Neural cell (in vitro differentiated cells): Measurements from ENCODE around the gene SLC18A2.

ENCODE experiments used
- CTCF ChIP-seq: fragments of 450-650 bp; IDR thresholded peaks from 2 replicates; pipeline ENCODE4 v1.5.1; 2014; ENCODE audit warnings: antibody characterized with exemption, mild to moderate bottlenecking, moderate library complexity; ENCODE audit not compliant: poor library complexity, severe bottlenecking
- EP300 ChIP-seq: fragments of 450-650 bp; conservative IDR thresholded peaks from 2 replicates; pipeline ENCODE4 v1.6.1; 2014; ENCODE audit warnings: antibody characterized with exemption, mild to moderate bottlenecking, moderate library complexity; ENCODE audit not compliant: poor library complexity, severe bottlenecking
- EZH2 ChIP-seq: fragments of 200-600, 300-800 bp; shearing (Covaris generic), sonication (generic); IDR thresholded peaks from 2 replicates; pipeline ENCODE4 v1.6.1; 2014; ENCODE audit warnings: antibody characterized with exemption, low read length, borderline replicate concordance, mild to moderate bottlenecking; ENCODE audit not compliant: insufficient read depth, poor library complexity, severe bottlenecking
- REST ChIP-seq: IDR thresholded peaks from 2 replicates; pipeline ENCODE4 v1.6.1; 2012; ENCODE audit warnings: borderline replicate concordance
- TAF1 ChIP-seq: IDR thresholded peaks from 2 replicates; pipeline ENCODE4 v1.6.1; 2012; ENCODE audit warnings: low read depth

- TF ChIP-seq TAF1, result no peak
- no peak for TF ChIP-seq CTCF
- no peak for TF ChIP-seq EZH2
- no peak for TF ChIP-seq EP300
- no peak for TF ChIP-seq REST
These were observed 43.7 kb upstream of the SLC18A2 start, which contains the start of gene KCNK18 for GRCh38 chr10:117197189-117197588.
